IPS-18c (cell line): ENCODE results near the gene RSPO4.
"Not testable (repeated sequence)": the region's sequence is repeated elsewhere in the genome, so short reads cannot be mapped to it uniquely, and the experiment has no call there.

ENCODE experiments used
- H3K4me3 ChIP-seq: 2 replicates; pipeline ENCODE4 v1.7.0; 2013; ENCODE audit warnings: low read depth, mild to moderate bottlenecking, low read length, moderate library complexity; ENCODE audit not compliant: insufficient read depth
- H3K9me3 ChIP-seq: one replicate; pipeline ENCODE4 v1.6.1; 2013; ENCODE audit warnings: mild to moderate bottlenecking, low read length, moderate library complexity; ENCODE audit not compliant: control insufficient read depth, insufficient read depth

RSPO4 gene

GRCh38 chr20:987677-988076 is 14.4 kb downstream of the RSPO4 start:
- H3K9me3 ChIP-seq = no peaks in the 10 kb centered on the region
- no peak overlapping the region for H3K4me3 ChIP-seq

GRCh38 chr20:986733-987355 is 15.3 kb downstream of the RSPO4 start:
- Histone ChIP-seq H3K9me3 (no peaks in the 10 kb centered on the region), H3K4me3 (no peak overlapping the region)

GRCh38 chr20:984994-985393 is 17.1 kb downstream of the RSPO4 start:
- not testable (repeated sequence) for H3K4me3 ChIP-seq, H3K9me3 ChIP-seq

- H3K9me3 ChIP-seq = no peaks in the 10 kb centered on the region
These were observed 19.4 kb downstream of the RSPO4 start for GRCh38 chr20:982754-983153.

GRCh38 chr20:977021-977420 is 25.1 kb downstream of the RSPO4 start:
- Histone ChIP-seq H3K9me3 (no peaks in the 10 kb centered on the region), H3K4me3 (no peak overlapping the region)

More at GRCh38 chr20:982754-983153, 19.4 kb downstream of the RSPO4 start:
- no peak overlapping the region for H3K4me3 ChIP-seq

GRCh38 chr20:976033-976432 is 26.1 kb downstream of the RSPO4 start:
- Histone ChIP-seq H3K9me3 (no peaks in the 10 kb centered on the region), H3K4me3 (no peak overlapping the region)

- no peaks in the 10 kb centered on the region for H3K9me3 ChIP-seq
- no peak overlapping the region for H3K4me3 ChIP-seq
These were observed 28.3 kb downstream of the RSPO4 start for GRCh38 chr20:973785-974194.

- H3K4me3 ChIP-seq = no peak overlapping the region
- H3K9me3 ChIP-seq = no peaks in the 10 kb centered on the region
These were observed 29.9 kb downstream of the RSPO4 start for GRCh38 chr20:972256-972655.

- H3K9me3 ChIP-seq = no peaks in the 10 kb centered on the region
- H3K4me3 ChIP-seq = no peak overlapping the region
These were observed 30.8 kb downstream of the RSPO4 start for GRCh38 chr20:971346-971745.

GRCh38 chr20:969868-970267 is 32.2 kb downstream of the RSPO4 start:
- no peak overlapping the region for H3K4me3 ChIP-seq
- H3K9me3 ChIP-seq = no peaks in the 10 kb centered on the region

DNA sequence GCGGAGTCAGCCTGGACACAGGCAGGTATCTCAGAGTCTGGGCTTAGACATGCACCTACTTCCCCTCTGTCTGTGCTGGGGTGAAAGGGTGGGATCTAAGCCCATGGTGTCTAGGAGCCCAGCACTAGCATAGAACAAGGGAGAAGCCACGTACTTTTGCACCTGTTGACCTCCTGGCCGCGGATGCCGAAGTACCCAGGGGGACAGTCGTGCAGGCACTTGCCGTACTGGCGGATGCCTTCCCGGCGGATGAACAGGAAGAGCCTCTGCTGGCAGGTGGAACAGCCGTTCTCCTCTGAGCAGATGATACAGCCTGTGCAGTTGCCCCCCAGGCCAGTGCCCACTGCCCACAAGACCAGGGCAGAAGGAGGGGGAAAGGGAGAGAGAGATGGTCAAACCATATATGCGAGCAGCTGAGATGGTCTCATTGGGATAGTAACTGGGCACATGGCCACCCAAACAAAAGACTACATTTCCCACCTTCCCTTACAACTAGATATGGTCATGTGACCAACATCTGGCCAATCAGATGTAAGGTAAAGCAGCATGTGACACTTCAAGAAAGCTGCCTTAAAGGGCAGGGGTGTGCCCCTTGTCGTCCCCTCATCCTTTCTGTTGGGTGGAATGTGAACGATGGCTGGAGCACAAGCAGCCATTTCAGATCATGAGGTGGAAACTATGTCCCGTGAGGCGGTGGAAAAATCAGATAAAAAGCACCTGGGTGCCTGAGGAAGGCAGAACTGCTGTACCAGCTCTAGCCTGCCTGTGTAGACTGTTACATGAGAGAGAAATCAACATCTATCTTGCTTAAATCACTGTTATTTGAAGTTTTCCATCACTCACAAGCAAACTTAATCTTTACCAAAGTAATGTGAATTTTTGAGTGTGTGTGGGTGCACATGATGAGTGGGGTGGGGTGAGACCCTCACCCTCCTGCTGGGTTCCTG is 34.0 kb downstream of the RSPO4 start:
- H3K9me3 ChIP-seq = no peaks in the 10 kb centered on the region

DNA sequence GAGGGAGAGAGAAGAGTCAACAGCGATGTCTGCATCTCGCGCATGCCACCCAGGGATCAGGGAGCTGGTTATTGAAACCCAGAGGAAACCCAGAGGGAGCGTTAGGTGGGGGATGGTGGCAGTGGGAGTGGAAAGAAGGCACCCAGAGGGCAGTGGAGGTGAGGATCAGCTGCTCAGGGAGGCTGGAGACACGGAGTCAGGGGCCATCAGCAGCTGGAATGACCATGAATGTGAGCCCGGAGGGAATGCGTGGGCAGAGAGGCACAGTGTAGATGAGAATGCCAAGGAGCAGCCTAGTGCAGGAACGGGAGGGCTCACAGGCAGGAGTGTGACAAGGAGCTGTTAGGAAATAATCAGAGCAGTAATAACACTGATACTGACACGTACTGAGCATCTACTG is 36.2 kb downstream of the RSPO4 start:
- H3K9me3 ChIP-seq = no peaks in the 10 kb centered on the region
- H3K4me3 ChIP-seq = no peak overlapping the region

More for the DNA sequence above, 34.0 kb downstream of the RSPO4 start:
- H3K4me3 ChIP-seq = no peak overlapping the region

DNA sequence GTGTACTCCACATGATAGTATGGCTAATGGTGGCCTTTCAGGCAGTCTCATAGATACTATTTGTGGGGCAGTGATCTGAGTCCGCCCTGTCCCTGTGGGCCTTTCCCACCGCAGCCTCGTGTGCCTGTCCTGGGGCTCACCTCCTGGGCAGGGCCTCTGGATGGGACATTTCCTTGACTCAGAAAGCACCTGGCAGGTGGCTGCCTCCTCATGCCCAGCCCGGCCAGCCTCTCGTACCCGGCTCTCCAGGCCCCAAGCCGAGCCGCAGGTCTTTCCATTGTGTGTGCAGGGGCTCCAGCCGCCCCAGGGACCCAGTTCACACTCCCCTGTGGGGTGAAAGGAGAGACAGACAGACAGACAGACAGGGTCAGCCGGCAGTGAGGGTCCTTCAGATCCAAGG is 38.3 kb downstream of the RSPO4 start:
- no peak overlapping the region for H3K4me3 ChIP-seq

DNA sequence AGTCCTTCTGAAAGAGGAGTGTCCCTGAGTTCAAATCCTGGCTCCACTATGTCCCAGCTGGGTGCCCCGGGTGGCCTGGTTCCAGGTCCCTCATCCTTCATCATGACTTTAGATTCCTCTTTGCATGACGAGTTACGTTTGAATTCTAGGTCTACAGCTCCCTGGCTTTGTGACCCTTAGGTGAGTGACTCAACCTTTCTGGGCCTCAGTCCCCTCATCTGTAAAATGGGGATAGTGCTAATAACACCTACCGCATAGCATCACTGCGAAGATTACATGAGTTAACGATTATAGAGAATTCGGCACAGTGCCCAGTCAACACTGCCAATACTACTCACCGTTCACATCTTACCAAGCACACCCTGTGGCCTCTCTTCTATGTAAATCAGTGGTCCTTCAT is 39.4 kb downstream of the RSPO4 start:
- no peak overlapping the region; the same call in 1 of the 2 replicates for H3K4me3 ChIP-seq

More for the DNA sequence above, 38.3 kb downstream of the RSPO4 start:
- no peaks in the 10 kb centered on the region for H3K9me3 ChIP-seq

GRCh38 chr20:962223-962622 is 39.9 kb downstream of the RSPO4 start:
- H3K4me3 ChIP-seq = no peak overlapping the region
- no peaks in the 10 kb centered on the region for H3K9me3 ChIP-seq

More for the DNA sequence above, 39.4 kb downstream of the RSPO4 start:
- H3K9me3 ChIP-seq = no peaks in the 10 kb centered on the region

DNA sequence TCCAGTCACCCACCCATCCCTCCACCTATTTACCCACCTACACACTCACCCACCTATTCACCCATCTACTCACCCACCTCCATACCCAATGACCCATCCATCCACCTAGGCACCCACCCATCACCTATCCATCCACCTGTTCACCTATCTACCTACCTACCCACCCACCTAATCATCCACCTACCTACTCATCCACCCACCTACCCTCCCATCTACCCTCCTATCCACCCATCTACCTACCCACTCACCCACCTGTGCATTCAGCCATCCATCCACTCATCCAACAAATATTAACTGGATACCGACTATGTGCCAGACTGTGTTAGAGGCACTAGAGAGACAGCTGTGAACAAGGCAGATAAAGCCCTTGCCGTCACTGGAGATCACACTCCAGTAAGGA is 40.3 kb downstream of the RSPO4 start:
- Histone ChIP-seq H3K9me3 (no peaks in the 10 kb centered on the region), H3K4me3 (no peak overlapping the region)

GRCh38 chr20:959996-960615 is 42.0 kb downstream of the RSPO4 start:
- Histone ChIP-seq H3K9me3 (no peaks in the 10 kb centered on the region), H3K4me3 (no peak overlapping the region)
